ENCODE data around the gene TFDP3. TPM values are rescaled to one million over a fixed set of nuclear protein-coding genes. Genes with fewer than 3 reads are reported as not detected.

Gene TFDP3
- total RNA-seq (not detected), total RNA-seq (0 to 0.08 (median 0) reads per million in 172 experiments)
- polyA plus RNA-seq (2013, experiment 1 of 2), result not detected
- polyA plus RNA-seq (2013, experiment 2 of 2), result not detected

GRCh38 chrX:133218329-133218728 is at the start of gene TFDP3:
TFDP3 (minus strand) TSS chrX:133218354; CDS start chrX:133218259, 95 bp downstream.
- H3K9me3 Mint-ChIP-seq, result no peaks in the 10 kb centered on the region
- no peak within 1 kb of the TSS for H3K27ac Mint-ChIP-seq
- POLR2A ChIA-PET, result no interaction called here
- Histone ChIP-seq H3K9me3 (ENCODE audit: control insufficient read depth in 1 of 2, insufficient read depth in 1 of 2, low read length in 2 of 2) (no peaks in the 10 kb centered on the region), H3K36me3 (ENCODE audit: insufficient read depth, low read length) (no peaks in the 10 kb centered on the region), H3K4me1 (ENCODE audit: insufficient read depth, low read length) (no peaks in the 10 kb centered on the region), H3K27ac (ENCODE audit: low read depth in 1 of 2, low read length in 2 of 2) (no peak within 1 kb of the TSS), H3K4me3 (ENCODE audit: low read length) (no peak within 1 kb of the TSS), H3K27me3 (ENCODE audit: control insufficient read depth in 1 of 2, insufficient read depth in 2 of 2, low read length in 2 of 2) (no peaks in the 10 kb centered on the region)
- intact Hi-C loops (cut with DNase I, micrococcal nuclease), result no loop called here
- H3K36me3 Mint-ChIP-seq (ENCODE audit: low read depth), result no peaks in the 10 kb centered on the region
- no peaks in the 10 kb centered on the region for H3K4me1 Mint-ChIP-seq (ENCODE audit: low read depth)
- no peak within 1 kb of the TSS for H3K4me3 Mint-ChIP-seq
- peaks cover 5% of the 10 kb centered on the region for H3K27me3 Mint-ChIP-seq
- CTCF ChIA-PET, result no interaction called here
- no peak for TF ChIP-seq CTCF (IDR thresholded peaks at IDR 0.05)
- no peak for DNase-seq
- no peak for ATAC-seq (ENCODE audit: poor library complexity)

GRCh38 chrX:133267621-133268020 is 49.5 kb upstream of the TFDP3 start:
- Histone ChIP-seq H3K4me1 (ENCODE audit: insufficient read depth, low read length) (no peaks in the 10 kb centered on the region), H3K36me3 (ENCODE audit: insufficient read depth, low read length) (no peaks in the 10 kb centered on the region), H3K9me3 (ENCODE audit: control insufficient read depth in 1 of 2, insufficient read depth in 1 of 2, low read length in 2 of 2) (no peaks in the 10 kb centered on the region), H3K27me3 (ENCODE audit: control insufficient read depth in 1 of 2, insufficient read depth in 2 of 2, low read length in 2 of 2) (no peaks in the 10 kb centered on the region), H3K4me3 (ENCODE audit: low read length) (no peak overlapping the region), H3K27ac (ENCODE audit: low read depth in 1 of 2, low read length in 2 of 2) (no peak overlapping the region)
- DNase-seq, result no peak
- CTCF ChIA-PET, result no interaction called here
- POLR2A ChIA-PET, result no interaction called here
- Mint-ChIP-seq H3K4me3 (no peak overlapping the region), H3K27ac (no peak overlapping the region), H3K36me3 (ENCODE audit: low read depth) (no peaks in the 10 kb centered on the region), H3K4me1 (ENCODE audit: low read depth) (no peaks in the 10 kb centered on the region), H3K27me3 (no peaks in the 10 kb centered on the region), H3K9me3 (no peaks in the 10 kb centered on the region)
- intact Hi-C loops (cut with DNase I, micrococcal nuclease), result no loop called here
- no peak for TF ChIP-seq CTCF (IDR thresholded peaks at IDR 0.05)
- ATAC-seq (ENCODE audit: poor library complexity), result no peak

- no peaks in the 10 kb centered on the region for H3K36me3 ChIP-seq (ENCODE audit: insufficient read depth, low read length)
- Mint-ChIP-seq H3K36me3 (ENCODE audit: low read depth) (no peaks in the 10 kb centered on the region), H3K27me3 (no peaks in the 10 kb centered on the region), H3K9me3 (no peaks in the 10 kb centered on the region), H3K4me1 (ENCODE audit: low read depth) (no peaks in the 10 kb centered on the region), H3K27ac (no peak overlapping the region), H3K4me3 (no peak overlapping the region)
- no peaks in the 10 kb centered on the region for H3K27me3 ChIP-seq (ENCODE audit: control insufficient read depth in 1 of 2, insufficient read depth in 2 of 2, low read length in 2 of 2)
- ATAC-seq (ENCODE audit: poor library complexity), result no peak
- intact Hi-C loops (cut with DNase I, micrococcal nuclease), result no loop called here
- CTCF ChIA-PET, result no interaction called here
- no peaks in the 10 kb centered on the region for H3K4me1 ChIP-seq (ENCODE audit: insufficient read depth, low read length)
- no peak overlapping the region for H3K4me3 ChIP-seq (ENCODE audit: low read length)
- H3K9me3 ChIP-seq (ENCODE audit: control insufficient read depth in 1 of 2, insufficient read depth in 1 of 2, low read length in 2 of 2), result no peaks in the 10 kb centered on the region
- no peak for TF ChIP-seq CTCF (IDR thresholded peaks at IDR 0.05)
- POLR2A ChIA-PET, result no interaction called here
- H3K27ac ChIP-seq (ENCODE audit: low read depth in 1 of 2, low read length in 2 of 2), result no peak overlapping the region
- no peak for DNase-seq
Observed at GRCh38 chrX:133265331-133265730, 47.2 kb upstream of the TFDP3 start.

All from CD4-positive, alpha-beta T cell (primary cell).